NCI-H82 treated with DMSO at 0.1 percent for 48 hours (cell line): ENCODE data around the gene MYBBP1A.
"Not testable (repeated sequence)": the region's sequence is repeated elsewhere in the genome, so short reads cannot be mapped to it uniquely, and the experiment has no call there.

Experiments used
- DNase-seq: peaks from one replicate; lab custom pipeline; 2025; ENCODE audit not compliant: unreplicated experiment; lab: John Stamatoyannopoulos, UW

MYBBP1A gene

GRCh38 chr17:4554997-4555799 is at the start of gene MYBBP1A:
Gene MYBBP1A, minus strand, starts transcription at chr17:4555384. Its CDS starts 60 bp downstream, at chr17:4555324.
- DNase-seq = peak; percentile 92

GRCh38 chr17:4604736-4605135 is 49.6 kb upstream of the MYBBP1A start:
- not testable (repeated sequence) for DNase-seq

GRCh38 chr17:4604111-4604644 is 49.0 kb upstream of the MYBBP1A start:
- peak; percentile 45 for DNase-seq

- no peak for DNase-seq
Measured at GRCh38 chr17:4602041-4602440, 46.9 kb upstream of the MYBBP1A start.

GRCh38 chr17:4601326-4601725 is 46.1 kb upstream of the MYBBP1A start:
- DNase-seq = no peak

GRCh38 chr17:4600563-4600962 is 45.4 kb upstream of the MYBBP1A start:
- DNase-seq = peak; percentile 4

- peak; percentile 31 for DNase-seq
Measured at GRCh38 chr17:4599505-4600281, 44.5 kb upstream of the MYBBP1A start.

GRCh38 chr17:4598776-4599504 is 43.8 kb upstream of the MYBBP1A start:
- no peak for DNase-seq

GRCh38 chr17:4597975-4598374 is 42.8 kb upstream of the MYBBP1A start:
- no peak for DNase-seq

- no peak for DNase-seq
Measured at GRCh38 chr17:4596636-4597380, 41.6 kb upstream of the MYBBP1A start.

GRCh38 chr17:4595685-4596342 is 40.6 kb upstream of the MYBBP1A start:
- not testable (repeated sequence) for DNase-seq

GRCh38 chr17:4594931-4595684 is 39.9 kb upstream of the MYBBP1A start:
- DNase-seq = peak; percentile 8

- DNase-seq = no peak
Measured at GRCh38 chr17:4594406-4594805, 39.2 kb upstream of the MYBBP1A start.

GRCh38 chr17:4593021-4593421 is 37.8 kb upstream of the MYBBP1A start:
- no peak for DNase-seq

GRCh38 chr17:4592240-4593005 is 37.2 kb upstream of the MYBBP1A start:
- no peak for DNase-seq

GRCh38 chr17:4591529-4591928 is 36.3 kb upstream of the MYBBP1A start:
- no peak for DNase-seq

- no peak for DNase-seq
Measured at GRCh38 chr17:4590981-4591453, 35.8 kb upstream of the MYBBP1A start.

GRCh38 chr17:4590042-4590441 is 34.9 kb upstream of the MYBBP1A start:
- DNase-seq = not testable (repeated sequence)
